Epidermal melanocyte (primary cell): ENCODE data around the gene HCAR1.
"Not testable (repeated sequence)": the region's sequence is repeated elsewhere in the genome, so short reads cannot be mapped to it uniquely, and the experiment has no call there.

ENCODE experiments used
- DNase-seq: peaks from one replicate; pipeline ENCODE4 v3.0.0; 2011; ENCODE audit warnings: low spot score; ENCODE audit not compliant: insufficient read length

Gene HCAR1, protein sequence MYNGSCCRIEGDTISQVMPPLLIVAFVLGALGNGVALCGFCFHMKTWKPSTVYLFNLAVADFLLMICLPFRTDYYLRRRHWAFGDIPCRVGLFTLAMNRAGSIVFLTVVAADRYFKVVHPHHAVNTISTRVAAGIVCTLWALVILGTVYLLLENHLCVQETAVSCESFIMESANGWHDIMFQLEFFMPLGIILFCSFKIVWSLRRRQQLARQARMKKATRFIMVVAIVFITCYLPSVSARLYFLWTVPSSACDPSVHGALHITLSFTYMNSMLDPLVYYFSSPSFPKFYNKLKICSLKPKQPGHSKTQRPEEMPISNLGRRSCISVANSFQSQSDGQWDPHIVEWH

DNA sequence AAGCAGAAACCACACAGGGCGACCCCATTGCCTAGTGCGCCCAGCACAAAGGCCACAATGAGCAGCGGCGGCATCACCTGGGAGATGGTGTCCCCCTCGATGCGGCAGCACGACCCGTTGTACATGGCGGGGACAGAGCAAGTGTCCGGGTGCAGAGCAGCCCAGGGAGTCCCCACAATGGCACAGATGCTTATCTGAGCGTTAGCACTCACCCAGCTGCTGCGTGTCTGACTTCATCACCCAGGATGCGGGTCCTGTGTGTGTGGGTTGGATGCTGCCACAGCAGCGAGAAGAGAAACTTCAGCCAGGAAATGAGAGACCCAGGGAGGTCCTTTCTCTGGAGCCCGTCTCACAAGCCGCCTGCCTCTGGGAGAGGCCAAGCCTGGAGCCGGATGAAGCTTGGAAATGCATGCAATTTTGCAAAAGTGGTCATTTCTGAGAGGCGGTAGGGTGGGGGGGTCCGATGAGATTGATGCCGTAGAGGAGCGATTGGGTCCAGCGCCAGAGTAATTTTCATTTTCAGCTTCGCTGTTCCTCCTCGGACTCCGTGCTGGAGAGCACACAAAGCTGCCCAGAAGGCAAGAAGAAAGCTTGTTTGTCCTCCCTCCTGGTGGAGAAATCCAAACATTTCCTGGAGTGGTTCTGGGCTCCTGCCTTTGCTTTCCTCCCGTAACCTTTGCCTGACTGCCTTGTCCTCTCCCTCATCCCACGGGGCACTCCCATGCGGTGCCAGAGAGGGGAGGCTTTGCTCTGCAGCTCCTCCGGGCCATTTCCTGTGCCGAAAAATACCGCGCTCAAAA lies at the start of gene HCAR1:
HCAR1 (minus strand) TSS at position 630 of the 800 bp plus-strand sequence; CDS start at position 125, 505 bp downstream.
- no peak for DNase-seq

DNA sequence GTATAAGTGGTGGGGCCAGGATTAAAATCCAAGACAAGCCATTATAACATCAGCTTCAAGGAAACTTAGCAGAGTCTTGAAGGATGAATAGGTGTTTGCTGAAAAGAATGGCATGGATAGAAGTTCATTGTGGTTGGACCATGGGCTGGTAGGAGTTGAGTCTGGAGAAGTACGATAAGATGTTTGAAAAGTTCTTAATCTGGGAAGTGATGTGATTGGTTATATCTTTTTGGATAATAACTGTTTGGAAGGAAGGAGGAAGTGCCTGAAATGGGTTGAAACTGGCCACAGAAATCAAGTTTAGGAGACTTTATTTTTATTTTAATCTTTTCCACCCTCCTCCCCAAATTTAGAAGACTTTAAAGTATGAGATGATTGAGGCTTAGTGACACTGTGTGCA lies 26.9 kb upstream of the HCAR1 start:
- DNase-seq = no peak

- DNase-seq = no peak
Observed at GRCh38 chr12:122754790-122755189, 24.1 kb upstream of the HCAR1 start.

DNA sequence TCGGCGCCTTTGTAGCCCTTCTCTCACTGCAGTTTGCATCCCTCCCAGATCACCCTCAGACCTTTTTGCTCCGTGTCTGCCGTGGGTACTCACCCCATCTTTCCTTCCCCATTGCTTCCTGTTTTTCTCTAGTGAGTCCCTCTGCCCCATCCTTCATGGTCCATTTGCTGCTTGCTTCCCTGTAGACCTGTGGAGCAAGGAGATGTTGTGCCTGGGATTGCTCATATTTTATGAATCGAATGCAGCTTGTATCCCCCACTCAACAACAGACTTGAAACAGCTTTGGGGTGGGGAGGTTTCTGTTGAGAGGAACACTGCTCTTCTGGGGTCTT lies 22.6 kb upstream of the HCAR1 start:
- no peak for DNase-seq

DNA sequence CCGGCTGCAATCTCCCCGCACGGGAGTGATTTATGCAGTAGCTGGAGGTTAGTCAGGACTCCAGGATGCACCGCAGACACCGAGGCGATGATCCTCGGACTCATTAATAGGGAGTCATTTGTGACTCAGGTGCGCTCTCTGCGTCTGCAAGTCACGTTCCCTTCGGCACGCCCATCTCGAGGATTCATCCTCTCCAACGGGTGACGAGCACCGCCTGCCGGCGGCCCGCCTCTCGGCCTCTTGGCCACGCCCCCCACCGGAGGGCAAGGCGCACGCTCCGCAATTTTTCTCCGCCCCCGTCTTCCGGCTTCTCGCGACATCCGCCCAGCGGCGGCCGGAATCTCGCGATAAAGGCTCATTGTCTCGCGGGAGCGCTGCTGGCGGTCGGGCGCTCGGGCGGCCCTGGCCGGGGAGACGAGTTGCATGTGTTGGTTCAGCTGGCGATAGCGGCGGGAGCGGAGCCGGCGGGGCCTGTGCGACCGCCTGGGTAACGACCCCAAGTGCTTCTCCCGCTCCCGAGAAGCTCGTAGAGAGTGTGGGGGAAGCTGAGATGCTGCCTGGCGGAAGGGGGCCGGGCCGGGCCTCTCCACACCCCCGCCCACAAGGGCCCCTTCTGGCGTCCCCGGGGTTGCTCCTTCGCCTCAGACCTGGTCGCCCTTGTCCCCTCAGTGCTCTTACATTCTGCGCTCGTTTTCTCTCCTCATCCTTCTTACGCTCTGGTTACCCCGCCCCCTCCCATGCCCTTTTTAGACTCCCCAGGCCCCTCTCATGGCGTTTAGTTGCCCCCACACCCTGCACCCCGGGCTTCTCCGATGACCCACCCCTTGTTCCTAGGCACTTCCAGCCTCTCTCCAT lies 22.0 kb upstream of the HCAR1 start, which contains the start of gene DENR:
DENR (plus strand) TSS at position 361 of the 855 bp plus-strand sequence. CDS start 878 bp downstream, outside the sequence.
- DNase-seq = peak; percentile 83

- not testable (repeated sequence) for DNase-seq
Observed at GRCh38 chr12:122750781-122751515, 20.3 kb upstream of the HCAR1 start.

DNA sequence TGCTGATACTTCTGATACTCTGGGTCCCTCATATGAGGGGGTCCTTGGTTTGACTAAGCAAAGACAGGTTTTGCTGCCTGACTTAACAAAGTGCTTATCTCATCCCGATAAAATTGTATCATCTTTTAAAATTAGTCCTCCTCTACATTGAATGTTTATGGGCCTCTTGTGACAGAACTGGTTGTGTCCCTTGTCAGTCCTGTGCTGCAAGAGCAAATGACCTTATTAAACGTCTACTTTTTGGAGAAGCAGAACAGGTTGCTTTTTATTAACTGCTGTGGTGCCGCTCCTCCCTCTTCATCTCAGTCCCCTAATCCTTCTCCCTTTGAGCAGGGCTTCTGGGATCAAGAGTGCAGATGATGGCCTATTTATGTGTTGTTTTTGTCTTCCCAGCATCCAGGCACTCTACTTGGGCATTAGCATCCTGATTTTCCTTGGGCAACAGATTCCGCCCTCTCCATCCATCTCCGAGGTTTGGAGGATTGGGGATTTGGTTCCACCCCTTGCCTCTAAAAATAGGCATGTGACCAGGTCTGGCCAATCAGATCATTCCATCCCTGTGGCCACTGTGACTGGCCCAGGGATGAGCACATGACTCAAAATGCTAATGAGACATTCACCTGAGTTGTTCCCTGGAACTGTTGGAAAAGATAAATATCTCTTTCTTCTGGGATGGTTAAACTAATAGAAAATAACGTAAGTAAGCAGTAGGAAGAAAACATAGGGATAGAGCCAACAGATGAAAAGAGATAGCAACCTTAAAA lies 19.1 kb upstream of the HCAR1 start:
- no peak for DNase-seq

DNA sequence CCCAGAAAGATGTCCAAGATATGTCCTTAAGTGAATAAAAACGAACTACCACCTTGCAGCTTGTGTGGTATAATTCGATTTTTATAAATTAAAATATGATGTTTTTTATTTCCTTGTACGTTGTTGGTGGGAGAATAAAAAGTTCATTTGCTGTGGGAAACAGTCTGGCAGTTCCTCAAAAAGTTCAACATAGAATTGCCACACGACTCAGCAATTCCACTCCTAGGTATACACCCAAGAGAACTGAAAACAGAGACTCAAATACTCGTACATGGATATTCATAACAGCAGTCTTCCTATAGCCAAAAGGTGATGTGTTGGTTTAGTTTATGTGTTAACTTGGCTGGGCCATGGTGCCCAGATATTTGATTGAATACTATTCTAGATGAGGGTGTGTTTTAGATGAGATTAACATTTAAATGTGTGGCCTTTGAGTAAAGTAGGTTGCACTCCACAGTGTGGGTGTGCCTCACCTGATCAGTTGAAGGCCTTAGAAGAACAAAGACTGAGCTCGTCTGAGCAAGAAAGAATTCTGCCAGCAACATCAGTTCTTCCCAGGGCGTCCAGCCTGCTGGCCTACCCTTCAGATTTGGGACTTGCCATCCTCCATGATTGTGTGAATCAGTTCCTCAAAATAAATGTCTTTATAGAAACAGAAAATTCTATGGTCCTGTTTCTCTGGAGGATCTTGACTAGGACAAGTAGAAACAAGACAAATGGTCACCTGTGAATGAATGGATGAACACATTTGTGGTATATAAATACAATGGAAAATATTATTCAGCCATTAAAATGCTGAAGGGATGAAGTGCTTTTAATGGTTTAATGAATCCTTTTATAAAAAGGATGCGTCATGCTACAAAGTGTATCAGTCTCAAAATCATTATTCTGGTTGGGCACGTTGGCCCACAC lies 16.8 kb upstream of the HCAR1 start:
- DNase-seq = no peak

- no peak for DNase-seq
Observed at GRCh38 chr12:122743895-122744525, 13.4 kb upstream of the HCAR1 start.

DNA sequence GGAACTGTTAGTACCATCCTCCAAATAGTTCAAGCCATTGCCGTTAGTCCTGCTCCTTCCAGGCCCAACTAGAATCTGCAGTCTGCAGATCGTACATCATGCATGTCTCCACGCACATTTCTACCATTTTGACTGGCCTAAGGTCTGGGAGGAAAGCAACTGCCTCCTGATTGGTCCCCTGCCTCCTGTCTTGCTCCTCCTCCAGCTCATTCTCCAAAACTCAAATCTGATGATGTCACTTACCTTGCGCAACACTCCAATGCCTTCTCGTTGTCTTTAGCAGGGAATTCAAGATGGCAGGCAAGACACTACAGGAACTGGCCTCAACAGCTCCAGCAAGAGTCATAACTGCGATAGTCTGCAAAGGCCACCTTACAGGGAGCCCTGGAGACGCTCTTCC lies 9.7 kb upstream of the HCAR1 start:
- no peak for DNase-seq

- DNase-seq = no peak
Observed at GRCh38 chr12:122738571-122738970, 7.9 kb upstream of the HCAR1 start.

DNA sequence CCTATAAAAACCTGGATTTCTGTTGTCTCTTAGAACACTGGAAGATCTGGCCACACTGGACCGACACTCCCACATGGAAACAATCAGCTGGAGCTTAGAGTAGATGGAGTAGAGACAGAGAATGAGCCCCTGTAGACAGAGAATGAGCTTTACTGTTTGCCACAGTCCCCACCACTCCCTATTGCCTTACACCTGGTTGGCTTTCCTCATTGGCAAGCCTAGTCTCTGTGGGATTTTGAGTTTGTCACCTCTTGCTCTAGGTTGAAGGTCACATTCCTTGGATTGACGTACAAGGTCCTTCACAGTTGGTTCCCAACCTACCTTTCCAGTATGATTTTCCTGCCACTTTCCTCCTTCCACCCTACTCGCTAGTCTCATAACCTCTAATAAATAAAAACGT lies 2.0 kb upstream of the HCAR1 start:
- DNase-seq = no peak

DNA sequence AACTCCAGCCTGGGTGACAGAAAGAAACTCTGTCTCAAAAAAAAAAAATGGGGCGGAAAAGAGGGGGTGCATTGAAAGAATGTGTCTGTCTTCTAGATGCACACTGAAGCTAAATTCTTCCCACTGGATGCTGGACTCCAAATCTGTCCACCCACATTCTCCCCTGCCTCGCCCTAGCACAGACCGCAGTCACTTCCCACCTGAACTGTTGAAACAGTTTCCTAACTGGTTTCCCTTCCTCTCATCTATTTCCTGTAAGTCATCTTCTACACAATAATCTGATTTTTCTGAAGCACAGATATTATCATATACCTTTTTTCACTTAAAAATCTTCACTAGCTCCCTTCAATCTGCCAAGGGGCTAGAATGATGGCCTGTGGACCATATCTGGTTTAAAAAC lies 1.5 kb upstream of the HCAR1 start:
- DNase-seq = no peak

DNA sequence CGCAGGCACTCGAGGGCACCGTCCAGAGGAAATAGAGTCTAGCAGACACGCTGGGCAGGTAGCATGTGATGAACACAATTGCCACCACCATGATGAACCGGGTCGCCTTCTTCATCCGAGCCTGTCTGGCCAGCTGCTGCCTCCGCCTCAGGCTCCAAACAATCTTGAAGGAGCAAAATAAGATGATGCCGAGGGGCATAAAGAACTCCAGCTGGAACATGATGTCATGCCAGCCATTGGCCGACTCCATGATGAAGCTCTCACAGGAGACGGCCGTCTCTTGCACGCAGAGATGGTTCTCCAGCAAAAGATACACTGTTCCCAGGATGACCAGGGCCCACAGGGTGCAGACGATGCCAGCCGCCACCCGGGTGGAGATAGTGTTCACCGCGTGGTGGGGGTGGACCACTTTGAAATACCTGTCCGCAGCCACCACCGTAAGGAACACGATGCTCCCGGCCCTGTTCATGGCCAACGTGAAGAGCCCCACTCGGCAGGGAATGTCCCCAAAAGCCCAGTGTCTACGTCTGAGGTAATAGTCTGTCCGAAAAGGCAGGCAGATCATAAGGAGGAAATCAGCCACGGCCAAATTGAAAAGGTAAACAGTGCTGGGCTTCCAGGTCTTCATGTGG lies 945 bp downstream of the HCAR1 start:
- DNase-seq = no peak

GRCh38 chr12:122726080-122726558 lies 4.5 kb downstream of the HCAR1 start:
- DNase-seq = no peak

DNA sequence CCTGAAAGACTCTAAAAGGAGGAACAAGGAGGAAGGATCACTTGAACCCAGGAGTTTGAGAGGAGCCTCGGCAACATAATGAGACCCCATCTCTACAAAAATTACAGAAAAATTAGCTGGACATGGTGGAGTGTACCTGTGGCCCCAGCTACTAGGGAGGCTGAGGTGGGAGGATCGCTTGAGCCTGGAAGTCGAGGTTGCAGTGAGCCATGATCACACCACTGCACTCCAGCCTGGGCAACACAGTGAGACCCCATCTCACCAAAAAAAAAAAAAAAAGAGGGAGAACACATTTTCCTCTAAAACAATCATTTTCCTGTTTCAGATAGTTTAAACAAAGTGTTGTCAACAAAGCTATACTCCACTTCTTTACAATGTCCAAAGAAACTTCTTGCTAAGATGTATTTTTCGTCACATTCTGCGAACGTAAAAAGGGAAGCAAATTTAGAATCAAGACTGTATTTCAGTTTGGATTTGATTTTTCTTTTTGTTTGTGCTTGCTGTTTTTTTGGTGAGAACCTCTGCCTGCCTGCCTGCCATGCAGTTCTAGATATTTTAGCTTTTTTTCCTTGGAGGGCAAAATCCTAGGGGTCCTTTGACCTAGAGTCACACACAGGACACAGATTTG lies 5.1 kb downstream of the HCAR1 start:
- no peak for DNase-seq

DNA sequence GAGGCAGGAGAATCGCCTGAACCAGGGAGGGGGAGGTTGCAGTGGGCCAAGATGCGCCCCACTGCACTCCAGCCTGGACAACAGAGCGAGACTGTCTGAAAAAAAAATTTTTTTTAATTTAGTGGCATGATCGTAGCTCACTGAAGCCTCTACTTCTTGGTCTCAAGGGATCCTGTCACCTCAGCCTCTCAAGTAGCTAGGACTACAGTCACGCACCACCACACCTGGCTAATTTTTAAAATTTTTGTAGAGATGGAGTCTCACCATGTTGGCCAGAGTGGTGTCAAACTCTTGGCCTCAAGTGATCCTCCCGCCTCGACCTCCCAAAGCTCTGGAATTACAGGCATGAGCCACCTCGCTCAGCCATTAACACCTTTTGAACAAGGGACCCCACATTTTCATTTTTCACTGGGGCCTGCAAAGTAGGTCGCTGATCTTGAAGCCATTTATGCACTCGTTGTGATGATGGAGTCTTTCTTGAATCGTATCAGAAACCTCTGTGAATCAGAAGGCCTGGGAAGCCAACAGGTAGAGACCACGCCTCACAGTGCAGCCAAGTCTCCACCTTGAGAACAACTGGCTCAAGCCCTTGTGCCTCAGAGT lies 5.9 kb downstream of the HCAR1 start:
- no peak for DNase-seq
